HG02642 (cell line): ENCODE data around the gene AGAP1.
"Not testable (repeated sequence)": the region's sequence is repeated elsewhere in the genome, so short reads cannot be mapped to it uniquely, and the experiment has no call there.

Experiments used
- ATAC-seq: cut with Tn5 transposase; IDR thresholded peaks from one replicate; pipeline ENCODE4 v1.9.1; 2021; ENCODE audit warnings: mild to moderate bottlenecking; ENCODE audit not compliant: unreplicated experiment, poor library complexity

Gene AGAP1

DNA sequence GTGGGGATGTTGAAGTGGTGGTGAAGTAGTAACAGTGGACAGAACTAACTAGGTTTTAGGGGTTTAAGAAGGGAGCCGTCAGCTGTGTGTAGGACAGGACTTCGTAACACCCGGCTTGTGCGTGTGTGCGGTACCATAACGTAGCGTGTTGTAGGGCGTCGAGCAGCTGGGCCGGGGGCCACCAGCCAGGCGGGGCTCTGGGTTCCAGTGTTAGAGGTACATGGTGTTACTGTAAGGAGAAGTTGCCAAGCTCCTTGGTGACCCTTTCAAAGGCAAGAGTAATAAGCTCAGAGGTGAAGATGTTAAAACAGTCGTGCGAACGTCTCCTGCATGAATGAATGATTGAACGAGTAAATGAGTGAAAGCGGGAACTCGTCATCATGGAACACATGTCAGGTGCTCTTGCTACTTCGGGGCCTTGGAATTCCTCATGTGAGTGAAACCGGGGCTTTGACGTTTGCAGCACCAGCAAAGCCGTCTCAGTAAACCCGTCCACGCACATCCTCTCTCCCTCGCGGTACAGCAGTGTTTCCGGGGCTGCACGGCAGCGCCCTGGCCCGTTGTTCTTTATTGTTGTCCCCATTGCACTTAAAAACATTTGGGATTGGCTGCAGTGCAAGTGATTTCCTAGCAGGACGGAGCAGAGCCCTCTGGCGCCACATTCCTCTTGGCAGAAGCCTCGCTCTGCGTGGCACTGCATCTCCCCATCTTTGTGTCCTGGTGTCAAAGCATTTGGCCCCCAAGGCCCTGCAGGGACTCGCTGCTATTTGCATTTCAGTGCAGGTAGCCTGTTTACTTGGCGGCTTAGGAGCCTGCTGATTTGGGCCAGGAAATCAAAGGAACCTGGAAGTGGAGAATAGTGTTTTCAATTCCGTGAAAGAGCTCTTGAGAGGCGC is 559.3 kb downstream of the AGAP1 start:
- ATAC-seq, result no peak

DNA sequence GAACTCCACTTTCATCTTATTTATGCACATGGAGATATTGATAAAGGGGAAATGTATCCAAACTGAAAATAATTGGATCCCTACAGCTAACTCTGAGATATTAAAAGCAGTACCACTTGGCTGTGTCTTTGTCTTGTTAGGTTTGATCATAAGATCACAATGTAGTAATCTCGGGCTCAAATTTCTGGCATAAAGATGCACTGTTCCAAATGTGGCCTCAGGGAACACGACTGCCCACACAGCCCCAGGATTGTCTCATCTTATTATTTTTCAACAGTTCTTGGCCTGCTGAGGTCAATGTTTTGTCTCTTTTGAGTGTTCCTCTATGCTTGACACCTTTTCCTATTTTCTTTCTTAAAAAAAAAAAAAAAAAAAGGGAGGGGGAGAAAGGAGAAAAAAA is 560.3 kb downstream of the AGAP1 start:
- no peak for ATAC-seq

- ATAC-seq, result no peak
Observed at GRCh38 chr2:236054621-236055305, 560.9 kb downstream of the AGAP1 start.

- no peak for ATAC-seq
Observed at GRCh38 chr2:236055471-236055870, 561.6 kb downstream of the AGAP1 start.

DNA sequence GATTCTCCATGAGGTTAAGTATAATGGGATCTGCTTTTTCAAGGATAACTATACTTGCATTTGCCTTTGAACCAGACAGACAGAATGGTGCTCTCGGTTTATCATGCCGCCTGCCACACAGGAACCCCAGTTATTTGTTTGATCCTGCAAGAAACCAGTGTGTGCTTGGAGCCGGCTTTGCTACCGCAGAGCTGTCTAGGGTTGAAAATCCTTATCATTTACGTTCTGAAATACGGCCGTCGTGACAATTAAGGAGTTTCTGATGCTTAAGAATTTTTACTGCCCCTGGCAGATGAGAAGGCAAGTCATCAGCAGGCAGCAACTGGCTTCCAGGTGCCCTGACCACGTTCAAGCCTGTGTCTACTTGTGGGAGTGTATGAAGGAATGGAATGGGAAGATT is 562.3 kb downstream of the AGAP1 start:
- ATAC-seq, result no peak

DNA sequence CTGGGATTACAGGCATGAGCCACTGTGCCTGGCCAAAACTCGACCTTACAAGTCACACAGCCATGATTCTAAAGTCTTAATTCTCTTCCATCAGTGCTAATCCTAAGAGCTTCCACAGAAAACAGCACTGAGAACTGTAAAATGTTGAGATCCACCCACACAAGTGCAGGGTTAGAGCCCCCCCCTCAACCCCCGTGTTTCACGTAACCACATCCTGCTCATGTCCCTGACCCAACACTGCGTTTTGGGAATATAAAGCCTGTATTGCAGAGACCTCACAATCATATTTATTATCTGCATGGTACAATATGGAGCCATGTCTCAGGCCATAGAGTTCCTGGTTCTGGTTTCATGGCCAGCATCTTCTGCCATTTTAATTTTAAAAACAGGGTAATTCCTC is 563.5 kb downstream of the AGAP1 start:
- no peak for ATAC-seq

DNA sequence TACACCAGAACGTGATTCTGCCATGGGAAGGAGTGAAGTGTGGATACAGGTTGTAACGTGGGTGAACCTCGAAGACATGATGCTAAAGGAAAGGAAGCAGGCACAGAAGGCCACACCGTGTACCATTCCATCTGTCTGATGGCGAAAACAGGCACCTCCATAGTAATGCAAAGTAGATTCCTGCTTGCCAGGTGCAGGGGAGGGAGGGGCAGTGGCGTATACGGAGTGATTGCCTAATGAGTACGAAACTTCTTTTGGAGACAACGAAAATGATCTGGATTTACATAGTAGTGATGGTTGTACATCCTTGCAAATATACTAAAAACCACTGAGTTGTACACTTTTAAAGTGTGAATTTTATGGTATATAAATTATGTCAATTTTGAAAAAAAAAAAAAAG is 567.7 kb downstream of the AGAP1 start:
- no peak for ATAC-seq

DNA sequence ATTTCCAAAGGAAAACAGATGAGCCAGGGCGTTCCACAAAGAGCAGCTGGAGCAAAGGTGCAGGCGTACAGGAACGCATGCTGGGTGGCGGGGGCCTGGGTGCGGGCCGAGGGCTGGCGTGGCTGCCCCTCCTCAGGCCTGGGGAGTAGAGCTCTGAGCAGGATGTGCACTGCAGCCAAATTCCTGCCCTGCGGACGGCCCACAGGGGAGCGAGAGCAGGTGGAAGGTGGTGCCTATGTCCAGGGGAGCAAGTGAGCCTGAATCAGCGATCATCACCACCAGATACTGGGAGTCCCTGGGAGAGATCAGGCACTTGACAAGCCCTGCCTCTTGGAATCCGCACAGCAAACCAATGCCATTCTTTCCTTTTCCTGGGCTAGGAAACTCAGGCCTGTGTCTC is 568.1 kb downstream of the AGAP1 start:
- ATAC-seq, result no peak

- ATAC-seq, result not testable (repeated sequence)
Observed at GRCh38 chr2:236062806-236063205, 569.0 kb downstream of the AGAP1 start.

DNA sequence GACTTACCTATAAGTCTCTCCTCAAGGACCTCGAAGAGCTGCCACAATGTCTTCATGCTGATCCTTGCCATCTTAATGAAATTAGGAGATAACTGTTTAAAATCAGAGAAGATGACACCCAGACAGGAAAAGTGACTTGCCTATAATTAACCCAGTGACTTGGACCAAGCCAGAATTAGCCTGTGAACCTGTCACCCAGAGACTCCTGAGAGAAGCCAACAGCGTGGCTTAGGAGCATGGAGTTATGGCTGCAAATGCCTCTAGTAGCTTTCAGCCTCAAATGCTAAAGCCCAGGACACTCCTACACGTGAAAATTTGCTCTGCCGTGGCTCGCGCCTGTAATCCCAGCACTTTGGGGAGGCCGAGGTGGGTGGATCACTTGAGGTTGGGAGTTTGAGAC is 570.2 kb downstream of the AGAP1 start:
- ATAC-seq, result no peak

DNA sequence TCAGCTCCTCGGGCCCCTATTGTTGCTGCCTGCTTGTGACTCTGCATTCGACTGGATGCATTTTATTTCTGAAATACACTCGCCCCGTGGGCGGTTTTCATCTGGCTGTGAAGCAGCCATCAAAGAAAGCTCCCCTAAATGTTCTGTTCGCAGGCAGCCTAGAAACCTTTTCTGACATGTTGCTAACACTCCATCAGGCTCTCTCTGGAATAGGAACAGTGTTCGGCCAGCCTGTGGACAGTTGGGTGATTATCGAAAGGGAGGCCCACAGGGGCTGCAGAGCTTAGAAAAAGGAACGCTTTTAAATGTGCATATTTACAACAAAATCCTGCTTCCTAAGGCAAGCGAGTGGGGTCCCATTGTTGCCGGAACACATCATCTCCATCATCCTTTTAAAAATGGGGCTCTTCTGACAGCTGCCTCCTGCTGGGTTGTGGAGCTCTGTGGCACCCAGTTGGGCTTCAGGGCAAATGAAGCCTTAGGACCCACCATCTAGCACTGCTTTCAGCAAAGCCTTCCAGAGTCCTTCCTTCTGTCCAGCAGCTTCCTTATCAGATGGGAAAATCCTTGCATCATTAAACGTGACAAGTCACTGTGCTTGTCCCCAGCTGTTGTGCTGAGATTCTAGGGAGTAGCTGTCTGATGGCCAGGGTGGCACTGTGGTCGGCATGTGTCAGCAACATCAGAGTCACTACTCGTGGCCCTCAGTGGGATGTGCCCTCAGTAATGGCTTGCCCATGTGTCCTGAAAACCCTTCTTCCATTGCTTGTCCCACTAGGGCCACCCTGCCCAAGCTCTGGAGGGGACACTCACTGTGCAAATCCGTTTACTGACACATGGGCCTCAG is 571.7 kb downstream of the AGAP1 start:
- ATAC-seq, result no peak

GRCh38 chr2:236070236-236070635 is 576.4 kb downstream of the AGAP1 start:
- ATAC-seq, result no peak

DNA sequence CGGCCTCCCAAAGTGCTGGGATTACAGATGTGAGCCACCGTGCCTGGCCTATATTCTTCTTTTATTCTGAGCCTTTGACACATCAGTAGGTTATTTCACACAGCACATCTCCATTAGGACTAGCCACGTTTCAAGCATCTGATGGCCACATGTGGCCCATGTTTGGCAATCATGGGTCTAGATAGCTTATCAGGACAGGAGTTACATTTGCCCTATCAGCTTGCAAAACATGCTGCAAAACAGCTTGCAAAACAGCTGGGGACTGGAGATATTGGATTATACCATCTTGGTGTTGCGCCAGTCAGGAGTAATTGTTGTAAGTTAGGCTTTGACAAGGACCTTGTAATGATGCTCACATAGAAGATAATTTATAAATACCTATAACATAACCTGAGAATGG is 579.4 kb downstream of the AGAP1 start:
- ATAC-seq, result no peak

- no peak for ATAC-seq
Observed at GRCh38 chr2:236073867-236074655, 580.2 kb downstream of the AGAP1 start.

DNA sequence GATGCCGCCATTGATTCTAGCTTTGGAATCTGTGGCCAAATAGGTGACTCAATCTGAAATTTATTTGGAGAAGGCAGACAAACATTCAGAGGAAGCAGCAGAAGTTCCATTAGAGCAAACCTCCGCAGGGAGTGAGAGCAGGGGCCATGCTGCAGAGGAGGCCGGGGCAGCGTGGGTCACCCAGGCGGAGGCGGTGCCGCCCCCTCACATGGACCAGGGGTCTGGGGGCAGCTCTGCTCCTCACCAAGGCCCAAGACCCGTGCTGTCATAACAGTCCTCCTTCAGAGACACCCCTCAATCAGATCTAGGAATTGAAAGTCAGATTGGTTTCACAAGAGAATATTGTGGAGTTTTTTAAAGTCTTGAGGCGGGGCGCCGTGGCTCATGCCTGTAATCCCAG is 582.0 kb downstream of the AGAP1 start:
- no peak for ATAC-seq

DNA sequence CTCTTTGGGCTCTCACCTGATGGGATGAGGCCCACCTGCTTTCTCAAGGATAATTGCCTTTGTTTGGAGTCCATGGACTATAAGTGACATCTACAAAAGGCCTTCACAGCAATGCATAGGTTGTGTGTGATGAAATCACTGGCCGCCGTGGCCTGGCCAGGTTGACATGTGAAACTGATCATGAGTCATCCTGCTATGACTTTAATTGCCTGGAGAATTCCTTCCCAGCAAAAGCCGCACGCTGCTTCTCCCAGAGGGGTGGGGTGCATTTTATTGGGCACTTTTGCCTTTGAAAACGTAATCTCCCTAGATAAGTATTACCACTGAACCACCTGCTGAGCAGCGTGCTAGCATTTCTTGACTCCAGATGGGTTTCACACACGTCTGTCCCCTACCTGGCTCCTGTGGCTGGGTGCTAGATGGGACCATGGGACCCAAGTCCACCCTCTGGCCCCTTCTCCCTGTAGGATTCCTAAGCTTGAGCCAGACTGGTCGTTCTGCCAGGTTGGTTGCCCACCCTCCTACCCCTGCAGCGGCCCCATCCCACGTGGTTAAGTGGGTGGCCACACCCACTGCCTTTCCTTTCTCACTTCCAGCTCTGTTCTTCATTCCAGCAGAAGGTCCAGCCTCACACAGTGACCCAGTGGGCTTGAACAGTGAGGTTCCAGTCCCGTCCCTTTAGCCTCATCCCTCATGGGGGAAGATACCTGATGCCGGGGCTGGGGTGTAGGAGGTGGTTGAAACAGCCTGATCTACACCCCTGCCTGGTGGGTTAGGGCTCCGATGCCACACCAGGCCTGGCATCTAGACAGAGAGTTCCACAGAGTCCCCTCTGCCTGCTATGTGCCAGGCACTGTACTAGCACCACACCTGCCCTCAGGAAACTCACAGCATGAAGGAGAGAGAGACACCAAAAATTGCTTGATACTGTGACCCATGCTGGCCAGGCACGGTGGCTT is 584.7 kb downstream of the AGAP1 start:
- ATAC-seq, result no peak

- no peak for ATAC-seq
Observed at GRCh38 chr2:236080412-236080811, 586.6 kb downstream of the AGAP1 start.

GRCh38 chr2:236081171-236081570 is 587.3 kb downstream of the AGAP1 start:
- ATAC-seq, result no peak

DNA sequence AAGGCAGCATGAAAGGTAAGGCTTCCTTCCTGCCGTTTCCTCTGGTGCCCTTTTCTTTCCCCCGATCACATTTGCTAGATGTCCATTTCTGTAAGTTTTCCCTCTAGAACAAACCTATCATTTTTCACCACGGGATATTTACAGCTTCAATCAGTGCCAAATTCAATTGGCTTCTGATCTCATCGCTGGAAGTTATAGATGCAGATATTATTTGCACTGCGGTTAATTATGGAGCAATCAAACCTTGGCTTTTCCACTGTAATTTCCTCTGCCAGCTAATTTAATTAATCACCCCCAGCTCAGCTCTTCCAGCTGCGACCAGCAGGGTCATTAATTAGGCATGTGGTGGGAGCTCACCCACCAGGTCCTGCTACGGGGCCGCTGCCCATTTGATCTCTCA is 588.2 kb downstream of the AGAP1 start:
- ATAC-seq, result no peak
